Measurements from ENCODE around the gene AMPD3.
"Not testable (repeated sequence)": the region's sequence is repeated elsewhere in the genome, so short reads cannot be mapped to it uniquely, and the experiment has no call there.

DNA sequence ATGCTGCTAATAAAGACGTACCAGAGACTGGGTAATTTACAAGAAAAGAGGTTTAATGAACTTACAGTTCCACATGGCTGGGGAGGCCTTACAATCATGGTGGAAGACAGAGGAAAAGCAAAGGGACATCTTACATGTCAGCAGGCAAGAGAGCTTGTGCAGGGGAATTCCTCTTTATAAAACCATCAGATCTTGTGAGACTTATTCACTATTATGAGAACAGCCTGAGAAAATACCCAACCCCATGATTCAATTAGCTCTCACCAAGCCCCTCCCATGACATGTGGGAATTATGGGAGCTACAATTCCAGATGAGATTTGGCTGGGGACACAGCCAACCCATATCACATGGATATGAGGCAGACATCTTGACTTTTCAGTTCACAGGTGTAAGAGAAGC, 18.4 kb upstream of the AMPD3 start:
- not testable (repeated sequence) for TF ChIP-seq CTCF, POLR2A (IDR thresholded peaks at IDR 0.05)
